ENCODE measurements around the gene ZNF594.
"Not testable (repeated sequence)": the region's sequence is repeated elsewhere in the genome, so short reads cannot be mapped to it uniquely, and the experiment has no call there.

ZNF594 gene

GRCh38 chr17:5219536-5219935 lies 27.9 kb upstream of the ZNF594 start:
- peaks cover 2% of the 10 kb centered on the region for H3K4me1 Mint-ChIP-seq
- DNase-seq: no peak
- peaks cover 3% of the 10 kb centered on the region for H3K27me3 Mint-ChIP-seq (ENCODE audit: low read depth, poor library complexity)
- no peak overlapping the region for H3K27ac Mint-ChIP-seq
- TF ChIP-seq CTCF (IDR thresholded peaks at IDR 0.05): no peak
- H3K4me3 Mint-ChIP-seq: no peak overlapping the region
- H3K36me3 Mint-ChIP-seq (ENCODE audit: low read depth): peaks cover 33% of the 10 kb centered on the region
- no peaks in the 10 kb centered on the region for H3K9me3 Mint-ChIP-seq

- peaks cover 36% of the 10 kb centered on the region for H3K36me3 Mint-ChIP-seq (ENCODE audit: low read depth)
- not testable (repeated sequence) for H3K4me1 Mint-ChIP-seq; H3K4me3 Mint-ChIP-seq; H3K9me3 Mint-ChIP-seq; H3K27me3 Mint-ChIP-seq (ENCODE audit: low read depth, poor library complexity); DNase-seq; H3K27ac Mint-ChIP-seq
Measured at GRCh38 chr17:5217562-5217961, 25.9 kb upstream of the ZNF594 start.

- H3K36me3 Mint-ChIP-seq (ENCODE audit: low read depth): peaks cover 46% of the 10 kb centered on the region
- DNase-seq: no peak
- H3K4me1 Mint-ChIP-seq: no peaks in the 10 kb centered on the region
- H3K4me3 Mint-ChIP-seq: no peak overlapping the region
- no peak overlapping the region for H3K27ac Mint-ChIP-seq
- TF ChIP-seq CTCF (IDR thresholded peaks at IDR 0.05): no peak
- no peaks in the 10 kb centered on the region for H3K9me3 Mint-ChIP-seq
- H3K27me3 Mint-ChIP-seq (ENCODE audit: low read depth, poor library complexity): peaks cover 9% of the 10 kb centered on the region
Measured at GRCh38 chr17:5211458-5211857, 19.8 kb upstream of the ZNF594 start.

- Mint-ChIP-seq H3K27me3 (ENCODE audit: low read depth, poor library complexity) (peaks cover 9% of the 10 kb centered on the region), H3K4me3 (no peak overlapping the region), H3K27ac (no peak overlapping the region), H3K36me3 (ENCODE audit: low read depth) (peaks cover 45% of the 10 kb centered on the region), H3K4me1 (no peaks in the 10 kb centered on the region), H3K9me3 (no peaks in the 10 kb centered on the region)
- TF ChIP-seq CTCF (IDR thresholded peaks at IDR 0.05): no peak
- DNase-seq: no peak
Measured at GRCh38 chr17:5210614-5211252, 19.1 kb upstream of the ZNF594 start.

GRCh38 chr17:5210091-5210490 lies 18.4 kb upstream of the ZNF594 start:
- Mint-ChIP-seq H3K27ac (no peak overlapping the region), H3K4me1 (no peaks in the 10 kb centered on the region), H3K27me3 (ENCODE audit: low read depth, poor library complexity) (peaks cover 9% of the 10 kb centered on the region), H3K9me3 (no peaks in the 10 kb centered on the region), H3K36me3 (ENCODE audit: low read depth) (peaks cover 40% of the 10 kb centered on the region), H3K4me3 (no peak overlapping the region)
- no peak for TF ChIP-seq CTCF (IDR thresholded peaks at IDR 0.05)
- DNase-seq: no peak

GRCh38 chr17:5209396-5209795 lies 17.7 kb upstream of the ZNF594 start:
- peaks cover under 1% of the 10 kb centered on the region for H3K9me3 Mint-ChIP-seq
- no peak overlapping the region for H3K4me3 Mint-ChIP-seq
- no peak overlapping the region for H3K27ac Mint-ChIP-seq
- no peak for DNase-seq
- H3K27me3 Mint-ChIP-seq (ENCODE audit: low read depth, poor library complexity): peaks cover 9% of the 10 kb centered on the region
- no peaks in the 10 kb centered on the region for H3K4me1 Mint-ChIP-seq
- TF ChIP-seq CTCF (IDR thresholded peaks at IDR 0.05): no peak
- H3K36me3 Mint-ChIP-seq (ENCODE audit: low read depth): peaks cover 34% of the 10 kb centered on the region
